ENCODE results near the gene NPBWR2. TPM values are rescaled to one million over a fixed set of nuclear protein-coding genes. Genes with fewer than 3 reads are reported as not detected.
A peak's percentile ranks its signal among the peaks of the same experiment; 100 is the strongest.

NPBWR2 gene
- total RNA-seq, 1 experiment from 2014 or later, result not detected

- TF ChIP-seq, protein P1, sequence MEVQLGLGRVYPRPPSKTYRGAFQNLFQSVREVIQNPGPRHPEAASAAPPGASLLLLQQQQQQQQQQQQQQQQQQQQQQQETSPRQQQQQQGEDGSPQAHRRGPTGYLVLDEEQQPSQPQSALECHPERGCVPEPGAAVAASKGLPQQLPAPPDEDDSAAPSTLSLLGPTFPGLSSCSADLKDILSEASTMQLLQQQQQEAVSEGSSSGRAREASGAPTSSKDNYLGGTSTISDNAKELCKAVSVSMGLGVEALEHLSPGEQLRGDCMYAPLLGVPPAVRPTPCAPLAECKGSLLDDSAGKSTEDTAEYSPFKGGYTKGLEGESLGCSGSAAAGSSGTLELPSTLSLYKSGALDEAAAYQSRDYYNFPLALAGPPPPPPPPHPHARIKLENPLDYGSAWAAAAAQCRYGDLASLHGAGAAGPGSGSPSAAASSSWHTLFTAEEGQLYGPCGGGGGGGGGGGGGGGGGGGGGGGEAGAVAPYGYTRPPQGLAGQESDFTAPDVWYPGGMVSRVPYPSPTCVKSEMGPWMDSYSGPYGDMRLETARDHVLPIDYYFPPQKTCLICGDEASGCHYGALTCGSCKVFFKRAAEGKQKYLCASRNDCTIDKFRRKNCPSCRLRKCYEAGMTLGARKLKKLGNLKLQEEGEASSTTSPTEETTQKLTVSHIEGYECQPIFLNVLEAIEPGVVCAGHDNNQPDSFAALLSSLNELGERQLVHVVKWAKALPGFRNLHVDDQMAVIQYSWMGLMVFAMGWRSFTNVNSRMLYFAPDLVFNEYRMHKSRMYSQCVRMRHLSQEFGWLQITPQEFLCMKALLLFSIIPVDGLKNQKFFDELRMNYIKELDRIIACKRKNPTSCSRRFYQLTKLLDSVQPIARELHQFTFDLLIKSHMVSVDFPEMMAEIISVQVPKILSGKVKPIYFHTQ (CRISPR knock-in tag; IDR thresholded peaks at IDR 0.05), result no peak
- TF ChIP-seq, protein P2, sequence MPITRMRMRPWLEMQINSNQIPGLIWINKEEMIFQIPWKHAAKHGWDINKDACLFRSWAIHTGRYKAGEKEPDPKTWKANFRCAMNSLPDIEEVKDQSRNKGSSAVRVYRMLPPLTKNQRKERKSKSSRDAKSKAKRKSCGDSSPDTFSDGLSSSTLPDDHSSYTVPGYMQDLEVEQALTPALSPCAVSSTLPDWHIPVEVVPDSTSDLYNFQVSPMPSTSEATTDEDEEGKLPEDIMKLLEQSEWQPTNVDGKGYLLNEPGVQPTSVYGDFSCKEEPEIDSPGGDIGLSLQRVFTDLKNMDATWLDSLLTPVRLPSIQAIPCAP (CRISPR knock-in tag; IDR thresholded peaks at IDR 0.05), result no peak
- no peak for TF ChIP-seq CREB1 (CRISPR knock-in tag; IDR thresholded peaks at IDR 0.05)
- TF ChIP-seq, protein P3, sequence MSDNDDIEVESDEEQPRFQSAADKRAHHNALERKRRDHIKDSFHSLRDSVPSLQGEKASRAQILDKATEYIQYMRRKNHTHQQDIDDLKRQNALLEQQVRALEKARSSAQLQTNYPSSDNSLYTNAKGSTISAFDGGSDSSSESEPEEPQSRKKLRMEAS (CRISPR knock-in tag; IDR thresholded peaks at IDR 0.05), result peak; percentile 41; the same call in 1 of the 2 replicates
- TF ChIP-seq ZNF425 (CRISPR knock-in tag; conservative IDR thresholded peaks at IDR 0.05), result no peak
- no peak for TF ChIP-seq ZBTB43 (CRISPR knock-in tag; IDR thresholded peaks at IDR 0.05)
- TF ChIP-seq STAT6 (CRISPR knock-in tag; conservative IDR thresholded peaks at IDR 0.05; ENCODE audit: low read depth), result no peak
- TF ChIP-seq GABPB1 (CRISPR knock-in tag; IDR thresholded peaks at IDR 0.05), result peak; percentile 40
- TF ChIP-seq NR3C1 (CRISPR knock-in tag; conservative IDR thresholded peaks at IDR 0.05; ENCODE audit: low read depth), result no peak
- TF ChIP-seq FOXP4 (CRISPR knock-in tag; IDR thresholded peaks at IDR 0.05), result no peak
- no peak for TF ChIP-seq GTF2I (CRISPR knock-in tag; conservative IDR thresholded peaks at IDR 0.05)
- TF ChIP-seq ZSCAN18 (CRISPR knock-in tag; IDR thresholded peaks at IDR 0.05), result no peak
- TF ChIP-seq TCF7 (CRISPR knock-in tag; IDR thresholded peaks at IDR 0.05; ENCODE audit: low read depth), result no peak
- TF ChIP-seq ZNF138 (CRISPR knock-in tag; conservative IDR thresholded peaks at IDR 0.05), result no peak
- TF ChIP-seq ETV6 (CRISPR knock-in tag; IDR thresholded peaks at IDR 0.05), result no peak
- no peak for TF ChIP-seq ZNF396 (CRISPR knock-in tag; IDR thresholded peaks at IDR 0.05; ENCODE audit: borderline replicate concordance)
- TF ChIP-seq HMGXB4 (CRISPR knock-in tag; IDR thresholded peaks at IDR 0.05), result peak; percentile 44
- no peak for TF ChIP-seq MXD4 (CRISPR knock-in tag; IDR thresholded peaks at IDR 0.05; ENCODE audit: borderline replicate concordance)
- TF ChIP-seq ZNF512 (CRISPR knock-in tag; IDR thresholded peaks at IDR 0.05; ENCODE audit: borderline replicate concordance), result no peak
- peak; percentile 57 for TF ChIP-seq SP1 (CRISPR knock-in tag; conservative IDR thresholded peaks at IDR 0.05)
Observed at GRCh38 chr20:64057628-64058498, 49.5 kb downstream of the NPBWR2 start (continued).

All from WTC11 (cell line).